ENCODE results near the gene NR1D1. TPM values are rescaled to one million over a fixed set of nuclear protein-coding genes. Genes with fewer than 3 reads are reported as not detected.

NR1D1 gene
- total and polyA plus RNA-seq, 2 of the 13 experiments (the other 11 are each of a cell fraction or from before 2014, with no cell fraction given) = 2.1 to 2.7 TPM

GRCh38 chr17:40100419-40100668, at the start of gene NR1D1 (continued):
- TF ChIP-seq, protein P1, sequence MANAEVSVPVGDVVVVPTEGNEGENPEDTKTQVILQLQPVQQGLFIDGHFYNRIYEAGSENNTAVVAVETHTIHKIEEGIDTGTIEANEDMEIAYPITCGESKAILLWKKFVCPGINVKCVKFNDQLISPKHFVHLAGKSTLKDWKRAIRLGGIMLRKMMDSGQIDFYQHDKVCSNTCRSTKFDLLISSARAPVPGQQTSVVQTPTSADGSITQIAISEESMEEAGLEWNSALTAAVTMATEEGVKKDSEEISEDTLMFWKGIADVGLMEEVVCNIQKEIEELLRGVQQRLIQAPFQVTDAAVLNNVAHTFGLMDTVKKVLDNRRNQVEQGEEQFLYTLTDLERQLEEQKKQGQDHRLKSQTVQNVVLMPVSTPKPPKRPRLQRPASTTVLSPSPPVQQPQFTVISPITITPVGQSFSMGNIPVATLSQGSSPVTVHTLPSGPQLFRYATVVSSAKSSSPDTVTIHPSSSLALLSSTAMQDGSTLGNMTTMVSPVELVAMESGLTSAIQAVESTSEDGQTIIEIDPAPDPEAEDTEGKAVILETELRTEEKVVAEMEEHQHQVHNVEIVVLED (CRISPR knock-in tag; IDR thresholded peaks at IDR 0.05; ENCODE audit: borderline replicate concordance) = no peak
- no peak for TF ChIP-seq ZNF563 (CRISPR knock-in tag; IDR thresholded peaks at IDR 0.05)
- TF ChIP-seq, protein P2, sequence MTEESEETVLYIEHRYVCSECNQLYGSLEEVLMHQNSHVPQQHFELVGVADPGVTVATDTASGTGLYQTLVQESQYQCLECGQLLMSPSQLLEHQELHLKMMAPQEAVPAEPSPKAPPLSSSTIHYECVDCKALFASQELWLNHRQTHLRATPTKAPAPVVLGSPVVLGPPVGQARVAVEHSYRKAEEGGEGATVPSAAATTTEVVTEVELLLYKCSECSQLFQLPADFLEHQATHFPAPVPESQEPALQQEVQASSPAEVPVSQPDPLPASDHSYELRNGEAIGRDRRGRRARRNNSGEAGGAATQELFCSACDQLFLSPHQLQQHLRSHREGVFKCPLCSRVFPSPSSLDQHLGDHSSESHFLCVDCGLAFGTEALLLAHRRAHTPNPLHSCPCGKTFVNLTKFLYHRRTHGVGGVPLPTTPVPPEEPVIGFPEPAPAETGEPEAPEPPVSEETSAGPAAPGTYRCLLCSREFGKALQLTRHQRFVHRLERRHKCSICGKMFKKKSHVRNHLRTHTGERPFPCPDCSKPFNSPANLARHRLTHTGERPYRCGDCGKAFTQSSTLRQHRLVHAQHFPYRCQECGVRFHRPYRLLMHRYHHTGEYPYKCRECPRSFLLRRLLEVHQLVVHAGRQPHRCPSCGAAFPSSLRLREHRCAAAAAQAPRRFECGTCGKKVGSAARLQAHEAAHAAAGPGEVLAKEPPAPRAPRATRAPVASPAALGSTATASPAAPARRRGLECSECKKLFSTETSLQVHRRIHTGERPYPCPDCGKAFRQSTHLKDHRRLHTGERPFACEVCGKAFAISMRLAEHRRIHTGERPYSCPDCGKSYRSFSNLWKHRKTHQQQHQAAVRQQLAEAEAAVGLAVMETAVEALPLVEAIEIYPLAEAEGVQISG (CRISPR knock-in tag; IDR thresholded peaks at IDR 0.05) = no peak
- TF ChIP-seq MED13 (CRISPR knock-in tag; IDR thresholded peaks at IDR 0.05) = no peak
- peak; percentile 15 for TF ChIP-seq AGO2 (optimal IDR thresholded peaks at IDR 0.05; ENCODE audit: low read depth, low read length)
- TF ChIP-seq ZNF883 (CRISPR knock-in tag; IDR thresholded peaks at IDR 0.05; ENCODE audit: not compliant biosample characterization) = no peak
- TF ChIP-seq ZNF790 (CRISPR knock-in tag; IDR thresholded peaks at IDR 0.05; ENCODE audit: borderline replicate concordance) = no peak
- TF ChIP-seq NFRKB (IDR thresholded peaks at IDR 0.05) = no peak
- TF ChIP-seq ISL2 (CRISPR knock-in tag; IDR thresholded peaks at IDR 0.05) = no peak
- TF ChIP-seq SIX4 (CRISPR knock-in tag; IDR thresholded peaks at IDR 0.05) = no peak
- TF ChIP-seq, protein P3, sequence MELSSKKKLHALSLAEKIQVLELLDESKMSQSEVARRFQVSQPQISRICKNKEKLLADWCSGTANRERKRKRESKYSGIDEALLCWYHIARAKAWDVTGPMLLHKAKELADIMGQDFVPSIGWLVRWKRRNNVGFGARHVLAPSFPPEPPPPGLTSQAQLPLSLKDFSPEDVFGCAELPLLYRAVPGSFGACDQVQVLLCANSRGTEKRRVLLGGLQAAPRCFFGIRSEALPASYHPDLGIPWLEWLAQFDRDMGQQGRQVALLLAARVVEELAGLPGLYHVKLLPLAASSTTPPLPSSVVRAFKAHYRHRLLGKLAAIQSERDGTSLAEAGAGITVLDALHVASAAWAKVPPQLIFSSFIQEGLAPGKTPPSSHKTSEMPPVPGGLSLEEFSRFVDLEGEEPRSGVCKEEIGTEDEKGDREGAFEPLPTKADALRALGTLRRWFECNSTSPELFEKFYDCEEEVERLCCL (CRISPR knock-in tag; IDR thresholded peaks at IDR 0.05; ENCODE audit: borderline replicate concordance) = no peak
- TF ChIP-seq ZNF451 (CRISPR knock-in tag; IDR thresholded peaks at IDR 0.05) = no peak
- no peak for TF ChIP-seq ZNF367 (CRISPR knock-in tag; IDR thresholded peaks at IDR 0.05; ENCODE audit: borderline replicate concordance)
- no peak for TF ChIP-seq ARNTL (CRISPR knock-in tag; IDR thresholded peaks at IDR 0.05)
- TF ChIP-seq NONO (IDR thresholded peaks at IDR 0.05) = no peak
- no peak for TF ChIP-seq NONO (CRISPR knock-in tag; conservative IDR thresholded peaks at IDR 0.05)
- no peak for TF ChIP-seq ERF (CRISPR knock-in tag; IDR thresholded peaks at IDR 0.05)
- TF ChIP-seq ZBTB1 (CRISPR knock-in tag; IDR thresholded peaks at IDR 0.05; ENCODE audit: borderline replicate concordance) = no peak
- no peak for TF ChIP-seq RXRB (CRISPR knock-in tag; IDR thresholded peaks at IDR 0.05; ENCODE audit: borderline replicate concordance)
- peak; percentile 79; the same call in 1 of the 2 replicates for TF ChIP-seq ZNF878 (CRISPR knock-in tag; IDR thresholded peaks at IDR 0.05)
- TF ChIP-seq, protein P4, sequence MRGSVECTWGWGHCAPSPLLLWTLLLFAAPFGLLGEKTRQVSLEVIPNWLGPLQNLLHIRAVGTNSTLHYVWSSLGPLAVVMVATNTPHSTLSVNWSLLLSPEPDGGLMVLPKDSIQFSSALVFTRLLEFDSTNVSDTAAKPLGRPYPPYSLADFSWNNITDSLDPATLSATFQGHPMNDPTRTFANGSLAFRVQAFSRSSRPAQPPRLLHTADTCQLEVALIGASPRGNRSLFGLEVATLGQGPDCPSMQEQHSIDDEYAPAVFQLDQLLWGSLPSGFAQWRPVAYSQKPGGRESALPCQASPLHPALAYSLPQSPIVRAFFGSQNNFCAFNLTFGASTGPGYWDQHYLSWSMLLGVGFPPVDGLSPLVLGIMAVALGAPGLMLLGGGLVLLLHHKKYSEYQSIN (CRISPR knock-in tag; IDR thresholded peaks at IDR 0.05; ENCODE audit: borderline replicate concordance) = no peak
